GM18517 (cell line): Measurements from ENCODE around the gene SETD1B.
"Not testable (repeated sequence)": the region's sequence is repeated elsewhere in the genome, so short reads cannot be mapped to it uniquely, and the experiment has no call there.

ENCODE experiments used
- ATAC-seq: cut with Tn5 transposase; IDR thresholded peaks from one replicate; pipeline ENCODE4 v1.9.1; 2021; ENCODE audit warnings: mild to moderate bottlenecking, moderate library complexity; ENCODE audit not compliant: unreplicated experiment

SETD1B gene

GRCh38 chr12:121852392-121852791 lies 48.6 kb downstream of the SETD1B start:
- ATAC-seq = not testable (repeated sequence)

- no peak for ATAC-seq
Observed at GRCh38 chr12:121857322-121858246, 53.8 kb downstream of the SETD1B start.

- no peak for ATAC-seq
Observed at GRCh38 chr12:121858318-121858661, 54.5 kb downstream of the SETD1B start.

GRCh38 chr12:121858662-121859572 lies 55.1 kb downstream of the SETD1B start, which contains the start of gene HPD:
TSS of gene HPD (minus strand) at chr12:121858859. CDS start at chr12:121858823, 36 bp downstream.
- ATAC-seq = no peak

GRCh38 chr12:121860257-121860656 lies 56.4 kb downstream of the SETD1B start:
- ATAC-seq = no peak

GRCh38 chr12:121860699-121861098 lies 56.9 kb downstream of the SETD1B start:
- not testable (repeated sequence) for ATAC-seq

GRCh38 chr12:121861636-121862254 lies 57.9 kb downstream of the SETD1B start:
- no peak for ATAC-seq

- ATAC-seq = no peak
Observed at GRCh38 chr12:121866331-121866730, 62.5 kb downstream of the SETD1B start.

- not testable (repeated sequence) for ATAC-seq
Observed at GRCh38 chr12:121869229-121869628, 65.4 kb downstream of the SETD1B start.

- no peak for ATAC-seq
Observed at GRCh38 chr12:121871467-121871866, 67.7 kb downstream of the SETD1B start.

- ATAC-seq = no peak
Observed at GRCh38 chr12:121872546-121873215, 68.9 kb downstream of the SETD1B start.

- ATAC-seq = no peak
Observed at GRCh38 chr12:121873216-121873569, 69.4 kb downstream of the SETD1B start.

- no peak for ATAC-seq
Observed at GRCh38 chr12:121874071-121874470, 70.3 kb downstream of the SETD1B start.

- no peak for ATAC-seq
Observed at GRCh38 chr12:121875582-121875981, 71.8 kb downstream of the SETD1B start.

- not testable (repeated sequence) for ATAC-seq
Observed at GRCh38 chr12:121876080-121876447, 72.3 kb downstream of the SETD1B start.
